SK-N-DZ (cell line): ENCODE measurements around the gene ZNF768. TPM values are rescaled to one million over a fixed set of nuclear protein-coding genes. Genes with fewer than 3 reads are reported as not detected.

ENCODE experiments used
- DNase-seq: peaks from one replicate; pipeline ENCODE4 v3.0.0-alpha.2; 2015; ENCODE audit warnings: low spot score
- polyA plus RNA-seq, 2 experiments: library from polyadenylated mRNA; depleted of rRNA; stranded (reverse); fragments of >200 nt; gene quantifications; 2 replicates each; pipeline ENCODE4 v1.2.3, GENCODE V29; 2014

The ZNF768 gene
- polyA plus RNA-seq (2014; cell fraction: cytosol; rRNA removed): 70.5 and 90.0 TPM in 2 replicates
- polyA plus RNA-seq (2014; cell fraction: nucleus; rRNA removed): 52.0 and 65.3 TPM in 2 replicates

DNA sequence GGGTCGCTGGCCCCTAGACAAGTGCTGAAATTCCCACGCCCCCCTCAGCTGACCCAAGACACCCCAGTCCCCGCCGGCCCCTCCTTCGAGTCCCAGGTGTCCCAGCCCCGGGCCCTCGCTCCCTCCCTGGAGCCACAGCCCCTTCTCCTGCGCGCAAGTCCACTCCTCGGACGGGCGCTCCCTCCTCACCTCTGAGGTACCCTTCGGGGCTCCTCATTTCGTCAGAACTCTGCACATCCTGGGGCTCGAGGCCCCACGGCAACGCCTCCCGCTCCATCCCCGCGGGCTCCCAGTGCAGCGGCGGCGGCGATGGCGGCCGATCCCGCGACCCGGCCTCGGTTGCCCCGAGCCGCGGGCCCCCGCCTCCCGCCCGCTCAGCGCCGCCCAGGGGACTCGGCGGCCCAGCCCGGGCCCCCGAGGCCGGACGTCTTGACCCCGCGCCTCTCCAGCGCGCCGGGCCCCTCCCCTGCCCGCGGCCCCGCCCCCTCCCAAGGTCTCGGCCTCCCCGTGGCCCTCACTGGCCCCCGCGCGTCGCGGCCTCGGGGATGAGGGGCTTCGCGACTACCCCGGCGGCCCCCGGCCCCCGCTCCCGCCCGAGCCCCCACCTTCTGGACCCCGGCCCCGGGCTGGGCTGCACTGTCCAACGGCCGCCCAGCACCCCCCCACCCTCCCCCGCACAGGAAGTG is at the start of gene ZNF768:
ZNF768 (minus strand) TSS at position 430 of the 686 bp plus-strand sequence; CDS start at position 277, 153 bp downstream.
- DNase-seq: no peak

GRCh38 chr16:30574678-30575077 is 48.3 kb upstream of the ZNF768 start:
- no peak for DNase-seq

DNA sequence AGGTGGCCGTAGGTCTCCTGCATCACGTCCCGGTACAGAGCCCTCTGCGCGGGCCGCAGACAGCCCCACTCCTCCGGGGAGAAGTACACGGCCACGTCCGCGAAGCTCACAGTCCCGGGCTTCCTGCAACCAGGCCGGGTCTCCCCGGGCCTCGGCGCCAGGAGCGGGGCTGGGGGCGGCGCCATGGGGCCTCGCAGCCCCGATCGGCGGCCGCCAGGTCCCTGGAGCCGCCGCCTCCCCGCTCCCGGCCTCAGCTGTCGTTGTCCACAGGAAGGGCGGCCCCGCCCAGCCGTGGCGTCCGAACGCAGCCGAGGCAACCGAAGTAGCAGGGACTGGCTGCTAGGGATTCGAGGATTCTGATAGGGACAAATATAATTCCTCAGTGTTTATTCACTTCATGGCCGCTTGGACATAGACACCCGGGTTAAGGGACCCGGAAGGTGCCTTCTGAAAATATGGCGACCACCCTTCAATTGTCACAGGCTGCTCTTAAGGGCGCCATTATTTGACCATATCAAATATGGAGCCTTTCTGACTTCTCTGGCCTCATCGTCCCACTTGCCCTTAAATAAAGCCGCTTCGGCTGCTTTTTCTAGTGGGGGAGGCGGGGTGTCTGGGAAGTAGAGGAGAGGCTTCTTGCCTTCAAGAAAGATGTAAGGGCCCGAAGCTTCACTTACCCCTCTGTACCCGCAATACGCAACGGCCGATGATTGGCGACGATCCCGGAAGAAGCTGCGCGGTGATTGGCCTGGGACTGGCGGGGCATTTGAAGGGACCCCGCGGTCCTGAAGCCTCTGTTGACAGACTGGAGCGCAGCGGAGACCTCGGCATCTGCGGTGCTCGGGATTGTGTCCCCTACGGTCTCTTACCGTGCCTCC is 45.3 kb upstream of the ZNF768 start, which contains the start of gene ZNF688:
ZNF688 (minus strand) TSS at position 270 of the 878 bp plus-strand sequence; CDS start at position 185, 85 bp downstream.
- DNase-seq: peak; percentile 98

DNA sequence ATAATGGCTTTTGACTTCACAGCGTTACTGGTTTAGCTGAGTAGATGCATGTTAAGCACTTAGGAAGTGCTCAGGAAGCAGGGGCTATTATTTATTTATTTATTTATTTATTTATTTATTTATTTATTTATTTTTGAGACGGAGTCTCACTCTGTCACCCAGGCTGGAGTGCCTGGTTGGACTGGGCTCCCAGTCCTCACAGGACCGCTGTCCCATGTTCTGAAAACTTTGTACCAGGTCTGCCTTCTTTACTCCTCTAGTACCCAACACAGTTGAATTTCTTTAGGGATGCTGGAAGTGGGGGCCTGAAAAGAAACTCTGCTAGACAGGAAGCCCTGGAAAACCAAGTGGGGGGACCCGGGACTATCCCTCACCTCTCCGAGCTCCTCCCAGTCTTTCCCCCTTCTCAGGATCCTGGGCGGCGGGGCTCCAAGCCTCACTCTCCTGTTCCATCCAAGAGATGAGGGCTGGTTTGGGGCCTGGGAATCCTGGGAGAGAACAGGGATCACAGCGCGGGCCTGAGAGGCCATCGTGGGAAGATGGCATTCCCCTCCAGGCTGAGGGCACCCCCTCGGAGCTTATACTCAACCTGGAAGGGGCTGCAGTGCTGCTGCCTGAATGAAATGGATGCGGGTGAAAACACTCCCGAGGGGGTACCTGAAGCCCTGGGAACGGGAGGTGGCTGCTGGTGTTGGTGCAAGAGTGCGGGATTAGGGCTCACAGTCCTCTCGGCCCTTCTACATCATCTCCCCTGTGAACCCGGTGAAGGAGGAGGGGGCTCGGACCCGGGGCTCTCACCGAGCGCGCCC is 44.5 kb upstream of the ZNF768 start:
- DNase-seq: peak; percentile 43

GRCh38 chr16:30569746-30570635 is 43.6 kb upstream of the ZNF768 start:
- DNase-seq: no peak

DNA sequence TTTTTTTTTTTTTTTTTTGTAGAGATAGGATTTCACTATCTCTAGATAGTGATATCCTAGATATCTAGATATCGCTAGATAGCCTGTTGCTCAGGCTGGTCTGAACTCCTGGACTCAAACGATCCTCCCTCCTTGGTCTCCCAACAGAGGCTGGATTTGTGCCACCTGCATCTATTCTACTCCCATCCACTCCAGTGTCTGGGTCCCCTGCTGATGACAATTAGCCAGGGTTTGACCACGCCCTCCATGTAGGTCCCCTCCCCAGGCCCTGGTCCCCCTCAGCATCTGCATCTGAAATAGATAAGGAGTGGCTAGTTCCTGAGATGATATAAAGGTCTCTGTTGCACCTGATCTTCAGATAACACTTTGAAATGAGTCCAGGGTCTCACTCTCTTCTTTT is 42.9 kb upstream of the ZNF768 start:
- no peak for DNase-seq

GRCh38 chr16:30567991-30568638 is 41.7 kb upstream of the ZNF768 start:
- DNase-seq: no peak

DNA sequence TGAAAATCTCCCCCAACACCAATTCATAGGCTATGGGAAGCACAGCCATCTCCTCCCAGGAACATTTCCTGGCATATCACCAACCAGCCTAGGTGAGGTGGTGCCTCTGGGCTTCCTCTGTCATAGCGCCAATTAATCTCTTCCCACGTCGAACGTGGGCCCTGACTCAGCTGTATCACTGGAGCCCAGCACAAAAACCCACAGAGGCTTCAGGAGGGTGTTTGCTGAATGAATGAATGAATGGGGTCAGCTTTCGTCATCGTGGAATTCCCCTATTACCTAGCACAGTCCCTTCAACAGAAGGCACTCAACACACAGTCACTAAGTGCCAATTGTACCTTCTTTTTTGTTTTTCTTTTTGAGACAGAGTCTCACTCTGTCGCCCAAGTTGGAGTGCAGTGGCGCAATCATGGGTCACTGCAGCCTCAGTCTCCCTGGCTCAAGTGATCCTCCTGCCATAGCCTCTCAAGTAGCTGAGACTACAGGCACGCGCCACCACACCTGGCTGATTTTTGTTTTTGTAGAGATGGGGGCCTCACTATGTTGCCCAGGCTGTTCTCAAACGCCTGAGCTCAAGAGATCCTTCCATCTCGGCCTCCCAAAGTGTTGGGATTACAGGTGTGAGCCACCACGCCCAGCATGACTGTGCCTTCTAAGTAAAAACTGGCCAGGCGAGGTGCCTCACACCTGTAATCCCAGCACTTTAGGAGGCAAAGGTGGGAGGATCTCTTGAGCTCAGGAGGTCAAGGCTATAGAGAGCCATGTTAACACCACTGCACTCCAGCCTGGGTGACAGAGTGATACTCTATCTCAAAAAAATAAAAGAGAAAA is 41.0 kb upstream of the ZNF768 start:
- DNase-seq: no peak

- no peak for DNase-seq
Measured at GRCh38 chr16:30566531-30566930, 40.2 kb upstream of the ZNF768 start.

GRCh38 chr16:30565984-30566383 is 39.6 kb upstream of the ZNF768 start:
- no peak for DNase-seq

- DNase-seq: no peak
Measured at GRCh38 chr16:30565526-30565925, 39.2 kb upstream of the ZNF768 start.

DNA sequence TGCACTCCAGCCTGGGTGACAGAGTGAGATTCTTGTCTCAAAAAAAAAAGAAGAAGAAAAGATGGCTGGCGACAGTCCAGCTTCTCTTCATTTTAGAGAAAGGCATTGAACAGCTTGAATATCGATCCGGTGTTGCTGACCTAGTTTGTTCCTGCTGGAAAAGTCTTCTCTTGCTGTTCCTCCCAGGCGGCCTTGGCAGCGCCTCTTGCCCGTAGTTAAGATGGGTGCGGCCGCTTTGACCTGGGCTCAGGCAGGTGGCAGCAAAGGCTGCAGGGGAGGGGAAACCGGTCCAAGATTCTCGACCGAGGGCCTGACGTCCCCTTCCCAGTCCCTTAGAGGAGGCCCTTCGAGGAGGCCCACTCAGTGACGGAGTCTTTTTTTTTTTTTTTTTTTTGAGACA is 35.7 kb upstream of the ZNF768 start:
- DNase-seq: no peak

GRCh38 chr16:30561089-30561816 is 34.9 kb upstream of the ZNF768 start:
- DNase-seq: no peak

- DNase-seq: no peak
Measured at GRCh38 chr16:30559690-30560089, 33.3 kb upstream of the ZNF768 start.

DNA sequence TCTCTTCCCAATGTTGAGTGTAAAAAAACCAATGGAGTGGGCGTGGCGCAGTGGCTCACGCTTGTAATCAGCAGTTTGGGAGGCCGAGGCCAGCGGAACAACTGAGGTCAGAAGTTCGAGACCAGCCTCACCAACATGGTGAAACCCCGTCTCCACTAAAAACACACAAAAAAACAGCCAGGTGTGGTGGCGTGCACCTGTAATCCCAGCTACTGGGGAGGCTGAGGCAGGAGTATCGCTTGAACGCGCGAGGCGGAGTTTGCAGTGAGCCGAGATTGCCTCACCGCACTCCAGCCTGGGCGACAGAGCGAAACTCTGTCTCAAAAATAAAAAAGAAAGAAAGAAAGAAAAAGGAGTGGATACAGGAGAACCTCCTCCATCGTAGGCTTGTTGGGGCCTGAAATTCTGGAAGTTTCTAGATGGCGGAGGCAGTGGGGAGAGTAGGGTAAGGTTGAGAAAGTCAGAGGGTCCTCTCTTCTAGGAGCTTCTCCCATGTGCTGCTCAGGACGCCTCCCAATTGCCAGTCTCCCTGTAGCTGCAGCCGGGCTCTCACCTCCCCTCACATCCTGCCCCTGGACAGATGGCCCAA is 32.5 kb upstream of the ZNF768 start:
- DNase-seq: no peak

- peak; percentile 98 for DNase-seq
Measured at GRCh38 chr16:30557957-30558788, 31.8 kb upstream of the ZNF768 start, which contains the start of gene ZNF764. TSS of gene ZNF764 (minus strand) at chr16:30558374. CDS start at chr16:30558182, 192 bp downstream.

- DNase-seq: no peak
Measured at GRCh38 chr16:30557707-30557956, 31.3 kb upstream of the ZNF768 start.
